HG02571 (cell line): ENCODE data around the gene TPM2.

Source experiments
- ATAC-seq: cut with Tn5 transposase; IDR thresholded peaks from one replicate; pipeline ENCODE4 v1.9.1; 2021; ENCODE audit warnings: mild to moderate bottlenecking, moderate library complexity; ENCODE audit not compliant: unreplicated experiment

TPM2 gene

DNA sequence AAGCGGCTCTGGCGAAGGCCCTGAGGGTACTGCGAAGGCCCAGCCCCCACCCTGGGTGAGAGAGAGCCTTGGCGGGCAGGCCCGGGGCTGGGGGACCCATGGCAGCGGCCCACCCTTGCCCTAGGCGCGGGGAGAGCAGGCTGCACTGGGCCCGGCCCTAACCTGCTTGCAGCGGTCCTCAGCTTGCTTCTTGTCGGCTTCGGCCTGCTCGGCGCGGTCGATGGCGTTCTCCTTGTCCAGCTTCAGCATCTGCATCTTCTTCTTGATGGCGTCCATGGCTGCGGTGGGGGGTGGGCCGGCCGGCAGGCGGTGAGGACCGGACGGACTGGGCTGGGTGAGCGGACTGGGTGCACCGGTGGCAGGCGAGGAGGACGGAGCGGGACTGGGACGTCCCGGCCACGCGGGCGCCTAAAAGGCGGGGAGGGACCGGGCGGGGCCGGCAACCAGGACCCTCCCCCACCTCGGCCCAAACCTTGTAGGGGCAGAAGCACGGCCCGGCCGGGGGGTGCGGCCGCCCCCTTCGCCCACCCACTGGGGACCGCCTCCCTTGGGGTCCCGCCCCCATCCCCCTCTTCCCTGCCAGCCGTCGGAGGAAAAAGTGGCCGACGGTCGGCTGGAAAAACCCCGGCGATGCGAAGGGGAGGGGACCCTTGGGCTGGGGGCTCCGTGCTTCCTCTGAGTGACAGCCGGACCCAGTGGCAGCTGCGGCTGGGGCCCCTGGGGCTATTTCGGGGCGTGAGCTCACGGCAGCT lies at the start of gene TPM2:
Gene TPM2, minus strand, starts transcription at position 384 of the 752 bp plus-strand sequence. Its CDS starts 108 bp downstream, at position 276.
- no peak for ATAC-seq

DNA sequence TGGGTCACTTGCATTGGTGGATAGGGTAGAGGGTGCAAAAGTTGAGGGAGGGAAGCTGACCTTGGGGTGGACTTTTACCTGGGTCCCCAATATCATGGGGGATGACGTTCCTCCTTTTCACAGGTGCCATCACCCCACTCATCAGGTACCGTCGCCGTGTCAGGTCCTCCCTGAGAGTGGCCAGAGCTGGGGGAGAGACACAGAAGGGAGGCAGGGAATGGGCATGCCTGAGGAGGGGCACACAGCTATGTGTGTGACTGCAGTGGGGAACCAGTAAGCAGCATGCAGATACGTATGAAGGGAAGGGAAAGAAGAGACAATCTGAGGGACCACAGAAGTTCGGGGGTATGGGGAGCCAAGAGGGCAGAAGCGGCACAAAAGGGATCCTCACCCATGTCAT lies 49.2 kb upstream of the TPM2 start:
- ATAC-seq: no peak

DNA sequence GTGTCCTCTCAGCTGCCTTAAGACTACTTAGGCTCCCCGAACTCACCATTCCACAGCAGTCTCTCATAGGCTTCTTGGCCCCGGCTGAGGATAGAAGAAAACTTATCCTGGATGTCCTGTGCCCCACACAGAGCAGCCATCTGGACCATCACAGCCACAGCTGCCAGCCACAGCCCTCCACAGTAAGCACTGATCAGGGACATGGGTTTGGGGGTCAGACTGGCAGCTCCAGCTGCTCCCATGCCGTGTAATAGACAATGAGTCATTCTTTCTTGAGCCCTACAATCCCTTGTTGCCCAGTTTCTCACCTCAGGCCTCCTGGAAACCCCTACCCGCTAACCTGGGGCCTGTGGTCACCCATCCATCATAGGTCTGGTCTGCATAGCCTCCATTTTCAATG lies 48.5 kb upstream of the TPM2 start:
- ATAC-seq: no peak

DNA sequence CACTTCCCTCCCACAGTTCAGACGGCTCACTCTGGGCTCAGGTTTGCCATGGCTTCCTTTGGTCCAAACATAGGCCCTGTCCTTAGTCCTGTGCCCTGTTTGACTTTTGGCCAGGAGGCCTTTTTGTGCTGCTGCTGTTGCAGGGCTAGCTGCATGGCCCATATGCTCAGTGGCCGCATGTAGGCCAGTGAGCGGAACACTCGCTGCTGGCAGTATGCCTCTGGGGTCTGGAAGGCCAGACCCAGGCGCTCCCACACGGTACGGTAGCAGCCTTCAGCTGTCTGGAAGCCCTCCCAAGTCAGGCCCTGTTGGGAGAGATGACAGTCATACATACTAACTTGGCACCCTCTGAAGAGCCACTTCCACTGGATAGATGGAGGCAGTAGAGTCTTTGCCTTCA lies 47.4 kb upstream of the TPM2 start:
- no peak for ATAC-seq

DNA sequence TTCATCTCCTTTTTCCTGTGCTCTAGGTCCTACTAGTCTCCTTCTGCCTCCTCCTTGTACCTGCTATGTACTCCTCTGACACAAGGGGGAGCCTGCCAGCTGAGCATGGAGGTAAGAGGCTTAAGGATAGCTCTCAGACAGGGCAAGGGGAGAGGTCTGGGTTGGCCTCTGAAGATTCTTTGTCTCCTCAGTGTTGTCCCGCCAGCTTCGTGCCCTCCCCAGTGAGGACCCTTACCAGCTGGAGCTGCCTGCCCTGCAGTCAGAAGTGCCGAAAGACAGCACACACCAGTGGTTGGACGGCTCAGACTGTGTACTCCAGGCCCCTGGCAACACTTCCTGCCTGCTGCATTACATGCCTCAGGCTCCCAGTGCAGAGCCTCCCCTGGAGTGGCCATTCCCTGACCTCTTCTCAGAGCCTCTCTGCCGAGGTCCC lies 46.5 kb upstream of the TPM2 start:
- no peak for ATAC-seq

DNA sequence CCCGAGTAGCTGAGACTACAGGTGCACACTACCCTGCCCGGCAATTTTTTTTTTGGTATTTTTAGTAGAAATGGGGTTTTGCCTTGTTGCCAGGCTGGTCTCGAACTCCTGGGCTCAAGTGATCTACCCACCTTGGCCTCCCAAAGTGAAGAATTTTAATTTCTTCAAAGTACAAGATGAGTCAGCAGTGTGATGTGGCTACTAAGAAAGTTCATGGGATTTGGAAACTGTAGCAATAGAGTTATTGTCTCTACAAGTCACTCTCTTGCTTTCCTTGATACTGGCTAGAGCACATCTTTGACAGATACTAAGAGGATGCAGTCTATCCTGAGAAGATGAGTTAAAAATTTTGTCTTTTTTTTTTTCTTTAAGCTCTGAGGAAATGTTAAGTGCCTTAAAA lies 44.4 kb upstream of the TPM2 start:
- no peak for ATAC-seq

DNA sequence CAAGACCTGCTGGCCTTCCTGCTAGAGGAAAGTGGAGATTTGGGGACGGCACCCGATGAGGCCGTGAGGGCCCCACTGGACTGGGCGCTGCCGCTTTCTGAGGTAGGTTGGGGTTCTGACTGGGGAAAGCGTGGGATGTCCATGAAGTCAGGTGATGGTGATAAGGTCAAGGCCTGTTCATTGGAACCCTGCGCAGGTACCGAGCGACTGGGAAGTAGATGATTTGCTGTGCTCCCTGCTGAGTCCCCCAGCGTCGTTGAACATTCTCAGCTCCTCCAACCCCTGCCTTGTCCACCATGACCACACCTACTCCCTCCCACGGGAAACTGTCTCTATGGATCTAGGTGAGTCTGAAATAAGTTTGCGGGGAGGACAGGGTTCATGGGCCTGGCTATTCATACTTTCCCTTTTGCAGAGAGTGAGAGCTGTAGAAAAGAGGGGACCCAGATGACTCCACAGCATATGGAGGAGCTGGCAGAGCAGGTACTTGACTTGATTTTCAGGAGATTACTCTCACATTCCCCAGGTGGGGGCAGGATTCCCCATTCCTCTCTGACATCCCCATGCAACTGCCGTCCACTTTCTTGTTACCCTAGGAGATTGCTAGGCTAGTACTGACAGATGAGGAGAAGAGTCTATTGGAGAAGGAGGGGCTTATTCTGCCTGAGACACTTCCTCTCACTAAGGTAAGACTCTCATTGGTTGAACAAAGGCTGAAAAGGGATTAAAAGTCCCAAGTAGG lies 43.2 kb upstream of the TPM2 start:
- ATAC-seq: peak; percentile 8

DNA sequence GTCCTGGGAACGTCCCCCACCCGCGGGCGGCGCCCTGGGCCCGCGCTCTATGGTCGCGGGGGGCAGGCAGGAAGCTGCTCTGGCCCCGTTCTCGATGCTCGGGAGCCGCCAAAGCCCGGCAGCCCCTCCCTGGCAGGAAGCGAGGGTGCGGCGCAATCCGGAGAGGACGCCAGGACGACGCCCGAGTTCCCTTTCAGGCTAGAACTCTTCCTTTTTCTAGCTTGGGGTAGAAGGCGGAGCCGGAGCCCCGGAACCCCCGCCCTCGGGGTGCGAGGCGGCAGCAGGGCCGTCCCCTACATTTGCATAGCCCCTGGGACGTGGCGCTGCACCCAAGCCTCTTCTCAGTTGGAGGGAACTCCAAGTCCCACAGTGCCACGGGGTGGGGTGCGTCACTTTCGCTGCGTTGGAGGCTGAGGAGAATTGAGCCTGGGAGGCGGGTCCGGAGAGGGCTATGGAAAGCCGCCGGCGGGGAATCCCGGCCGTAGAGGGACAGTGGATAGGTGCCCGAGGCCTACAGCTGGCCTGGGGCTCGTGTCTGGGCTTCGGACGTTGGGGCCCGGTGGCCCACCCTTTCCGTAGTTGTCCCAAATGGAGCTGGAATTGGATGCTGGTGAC lies 42.6 kb upstream of the TPM2 start, which contains the start of the genes CREB3 and TLN1:
Gene CREB3, plus strand, starts transcription at position 482 of the 615 bp plus-strand sequence. Its CDS starts 107 bp downstream, at position 589.
Gene TLN1, minus strand, starts transcription at position 11 of the 615 bp plus-strand sequence. CDS start 6,501 bp downstream, outside the sequence.
- peak; percentile 76 for ATAC-seq

DNA sequence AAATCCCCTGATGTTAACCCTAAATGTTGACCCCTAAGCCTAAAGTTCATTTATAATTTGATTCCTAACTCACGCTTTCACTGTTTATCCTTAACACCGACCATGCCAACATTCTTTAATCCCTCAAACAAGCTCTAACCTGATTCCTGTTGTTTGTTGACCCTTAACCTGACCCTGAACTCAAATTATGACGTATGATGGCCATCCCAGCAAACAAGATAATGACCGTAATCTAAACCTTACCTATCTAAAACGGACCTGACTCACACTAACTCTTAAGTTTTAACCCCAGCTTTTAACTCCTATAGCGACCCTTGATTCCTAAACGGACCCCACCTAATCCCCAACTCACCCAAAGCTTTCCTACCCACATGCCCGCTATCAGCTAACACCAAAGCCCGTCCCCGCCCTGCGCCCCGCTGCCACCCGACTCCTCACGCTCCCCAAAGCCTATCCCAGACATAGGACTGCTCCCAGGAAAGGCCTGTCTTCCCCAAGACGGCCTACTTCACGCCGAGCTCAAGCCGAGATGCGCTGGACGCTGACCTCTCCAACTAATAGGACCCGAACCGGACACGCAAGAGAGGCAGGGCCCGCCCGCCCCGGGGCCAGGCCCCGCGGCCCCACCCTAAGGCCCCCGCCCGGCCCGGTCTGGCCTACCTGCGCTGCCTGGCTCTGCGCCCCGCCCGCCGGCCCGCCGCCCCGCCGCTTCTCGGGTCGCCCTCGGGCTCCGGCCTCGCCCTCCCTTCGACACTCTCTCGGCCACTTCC lies 41.9 kb upstream of the TPM2 start:
- no peak for ATAC-seq

DNA sequence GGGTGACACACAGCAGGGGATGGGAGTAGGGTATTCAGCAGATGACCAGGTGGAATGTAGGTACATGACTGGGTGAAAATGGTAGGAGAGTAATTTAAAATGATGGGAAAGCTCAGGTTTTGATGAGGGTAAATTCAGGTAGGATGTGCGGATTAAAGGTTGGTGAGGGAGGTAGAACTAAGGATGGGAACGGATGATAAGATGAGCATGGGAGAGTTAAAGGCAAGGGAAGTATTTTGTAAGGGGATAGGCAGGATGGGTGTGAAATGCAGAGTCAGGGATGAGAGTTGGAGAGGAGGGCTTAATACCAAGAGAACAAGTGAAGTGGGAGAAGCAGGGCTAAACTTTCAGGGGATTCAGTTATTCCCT lies 40.7 kb upstream of the TPM2 start:
- ATAC-seq: no peak

DNA sequence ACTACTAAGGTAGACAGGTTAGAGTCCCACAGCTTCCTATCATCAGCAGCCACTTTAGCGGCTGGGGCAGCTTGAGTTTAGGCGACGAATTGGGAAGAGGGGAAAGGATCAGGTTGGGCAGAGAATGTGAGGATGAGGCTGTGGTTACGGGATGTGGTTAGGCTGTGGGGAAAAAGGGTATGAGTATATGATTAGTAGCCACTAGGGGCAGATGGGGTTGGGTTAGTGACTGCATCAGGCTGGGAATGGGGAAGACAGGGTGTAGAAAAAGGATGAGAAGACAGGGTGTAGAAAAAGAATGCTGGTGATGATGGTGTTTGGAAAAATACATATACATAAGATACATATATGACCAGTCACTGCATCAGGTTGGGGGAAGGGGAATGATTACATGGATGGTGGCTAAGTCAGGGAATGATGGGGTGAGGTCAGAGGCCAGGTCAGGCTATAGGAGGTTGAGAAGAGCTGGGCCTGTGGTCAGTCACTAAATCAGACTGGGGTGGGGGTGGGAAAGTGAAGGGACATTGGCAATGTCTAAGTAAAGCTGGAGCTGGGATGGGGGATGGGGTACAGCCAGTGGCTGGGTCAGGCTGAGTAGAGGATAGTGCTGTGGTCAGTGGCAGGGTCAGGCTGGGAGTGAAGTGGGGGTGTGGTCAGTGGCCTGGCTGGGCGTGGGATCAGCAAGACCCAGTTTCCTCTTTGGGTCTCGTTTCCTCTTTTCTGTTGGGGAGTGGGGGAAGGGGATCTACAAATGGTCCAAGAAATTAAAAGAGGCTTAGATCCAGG lies 40.2 kb upstream of the TPM2 start:
- no peak for ATAC-seq

DNA sequence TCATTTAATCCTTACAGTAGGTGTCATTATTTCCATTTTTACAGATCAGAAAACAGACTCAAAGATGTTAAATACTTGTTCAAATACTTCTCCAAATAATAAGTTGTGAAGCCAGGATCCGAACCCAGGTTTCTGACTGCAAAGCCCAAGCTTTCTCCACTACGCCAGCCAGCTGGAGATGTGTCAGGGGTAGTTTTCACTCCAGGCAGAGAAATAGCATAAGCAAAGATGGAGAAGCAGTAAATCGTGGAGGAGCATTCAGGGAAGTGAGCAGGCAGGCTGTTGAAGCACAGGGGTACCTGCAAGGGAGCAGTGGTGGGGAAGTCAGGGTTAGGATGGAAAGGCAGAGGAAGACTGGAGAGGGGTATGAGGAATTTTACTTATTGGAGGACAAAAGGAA lies 39.4 kb upstream of the TPM2 start:
- ATAC-seq: no peak

DNA sequence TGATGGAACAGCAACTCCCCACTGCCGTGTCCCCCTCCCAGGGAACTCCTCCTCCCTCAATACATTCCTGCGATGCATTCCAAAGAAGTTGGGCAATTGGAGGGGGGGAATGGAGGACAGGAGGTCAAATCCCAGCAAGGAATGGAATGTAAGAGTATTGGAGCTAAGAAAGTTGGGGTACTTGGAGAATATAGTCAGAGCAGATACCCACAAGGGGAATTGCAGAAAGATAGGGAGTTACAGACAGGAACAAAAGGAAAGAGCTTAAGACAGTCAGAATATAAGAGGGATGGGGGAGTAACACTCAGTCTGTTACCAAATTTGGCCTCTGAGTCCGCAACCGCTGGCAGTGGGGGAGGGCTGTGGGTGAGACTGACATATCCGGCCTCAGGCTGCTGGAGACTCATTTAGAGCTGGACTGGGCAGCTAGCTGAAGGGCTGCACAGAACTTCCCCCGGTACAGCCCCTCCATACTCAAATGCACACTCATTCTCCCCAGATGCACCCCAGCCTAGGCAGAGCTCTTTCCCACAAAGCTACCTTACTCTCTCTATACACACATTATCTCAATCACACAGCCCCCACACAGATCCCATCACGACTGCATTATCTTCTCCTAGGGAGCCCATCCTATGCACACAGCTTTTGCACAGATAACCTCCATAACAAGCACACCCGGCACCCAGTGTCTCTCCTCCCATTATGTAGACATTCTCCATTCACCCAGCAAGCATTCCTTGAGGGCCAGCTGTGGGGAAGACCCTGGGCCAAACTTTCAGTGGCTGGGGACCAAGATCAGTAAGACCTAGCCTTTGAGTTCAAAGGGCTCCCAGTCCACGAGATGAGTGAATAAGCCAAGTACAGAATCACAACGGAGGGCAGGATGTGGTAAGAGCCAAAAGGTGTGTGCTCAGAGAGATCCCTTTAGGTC lies 38.6 kb upstream of the TPM2 start:
- no peak for ATAC-seq

DNA sequence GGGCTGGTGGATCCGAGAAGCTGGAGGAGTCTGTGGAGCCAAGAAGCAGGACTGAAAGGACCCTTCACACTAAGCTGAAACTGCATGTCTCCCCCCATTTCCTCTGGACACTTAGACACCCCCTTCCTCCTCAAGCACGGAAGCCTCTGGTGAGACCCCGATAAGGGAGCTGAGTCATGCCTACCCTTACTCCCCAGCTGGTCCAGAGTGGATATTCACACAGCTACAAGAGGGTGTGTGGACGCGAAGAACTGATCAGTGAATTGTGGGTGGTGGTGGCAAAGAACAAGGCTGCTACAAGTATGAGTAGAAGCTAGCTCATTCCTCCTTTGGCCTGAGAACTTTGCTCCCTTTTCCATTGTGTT lies 37.9 kb upstream of the TPM2 start:
- no peak for ATAC-seq

DNA sequence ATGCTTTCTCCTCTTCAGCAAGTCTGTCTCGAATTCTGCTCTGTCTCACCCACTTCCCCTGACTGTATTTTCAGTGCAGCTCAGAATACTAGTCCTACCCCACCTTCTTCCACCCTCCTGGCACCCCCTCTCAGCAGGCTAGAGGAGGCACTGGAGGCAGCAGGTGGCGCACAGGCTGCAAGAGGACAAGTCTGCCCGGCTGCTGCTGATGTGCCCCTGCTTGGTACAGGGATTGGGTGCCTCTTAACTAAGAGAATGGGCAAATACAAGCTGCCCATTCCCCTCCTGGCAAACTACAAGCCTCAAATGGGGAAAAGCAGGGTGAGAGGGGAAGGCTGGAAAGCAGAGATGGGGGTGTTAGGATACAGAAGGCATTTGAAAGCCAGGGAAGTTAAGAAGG lies 37.2 kb upstream of the TPM2 start:
- ATAC-seq: no peak

DNA sequence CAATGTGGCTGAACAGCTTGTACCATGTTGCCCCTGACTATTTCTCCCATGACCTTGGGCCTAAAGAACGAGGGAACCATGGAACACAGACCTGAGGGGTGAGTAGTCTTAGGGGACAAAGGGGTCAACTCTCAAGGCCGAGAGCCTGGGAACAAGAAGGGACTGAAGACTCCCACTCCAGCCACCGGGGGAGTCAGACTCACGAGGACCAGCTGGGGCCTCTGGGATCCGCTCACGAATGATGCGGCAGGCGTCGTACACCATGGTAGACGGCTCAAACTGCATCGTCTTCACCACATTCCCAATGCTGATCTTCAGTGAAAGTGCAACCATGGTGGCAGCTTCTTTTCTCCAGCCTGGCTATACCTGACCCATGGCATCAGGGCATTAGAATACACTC lies 35.6 kb upstream of the TPM2 start:
- no peak for ATAC-seq

DNA sequence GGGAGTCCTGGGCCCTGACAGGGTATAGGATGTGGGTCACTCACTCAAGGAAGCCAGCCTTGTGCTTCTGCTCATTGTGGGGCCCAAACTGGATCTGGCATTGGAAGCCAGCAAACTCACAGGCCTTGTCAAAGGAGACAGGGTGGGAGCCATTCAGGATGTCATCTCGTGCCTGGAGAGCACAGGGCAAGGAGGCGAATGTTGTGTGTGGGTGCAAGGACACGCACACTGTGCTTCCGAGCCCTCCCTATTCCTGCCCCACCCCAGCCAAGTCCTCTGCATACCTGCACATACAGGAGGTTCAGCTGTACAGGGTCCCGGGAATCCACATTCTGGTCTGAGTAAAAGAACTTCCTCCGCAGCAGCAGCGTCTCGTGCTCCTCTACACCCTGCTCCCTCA lies 34.2 kb upstream of the TPM2 start:
- no peak for ATAC-seq

DNA sequence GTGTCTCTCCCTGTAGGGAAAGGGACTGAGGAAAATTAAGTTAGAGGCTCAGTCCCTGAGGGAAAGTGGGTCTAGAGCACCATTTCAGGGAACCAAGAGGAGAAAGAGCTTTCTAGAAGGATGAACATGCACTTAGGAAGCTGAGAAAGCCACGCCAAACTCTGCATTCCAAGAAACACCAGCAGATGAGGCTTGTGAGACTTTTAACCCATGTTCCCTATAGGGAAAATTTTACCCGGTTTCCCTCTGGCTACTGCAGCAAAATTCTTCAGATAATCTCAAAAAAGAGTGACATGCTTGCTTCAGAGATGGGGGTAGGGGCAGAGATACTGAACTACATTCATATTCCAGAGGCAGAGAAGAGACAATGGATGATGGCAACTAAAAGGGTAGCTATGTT lies 33.7 kb upstream of the TPM2 start:
- no peak for ATAC-seq

DNA sequence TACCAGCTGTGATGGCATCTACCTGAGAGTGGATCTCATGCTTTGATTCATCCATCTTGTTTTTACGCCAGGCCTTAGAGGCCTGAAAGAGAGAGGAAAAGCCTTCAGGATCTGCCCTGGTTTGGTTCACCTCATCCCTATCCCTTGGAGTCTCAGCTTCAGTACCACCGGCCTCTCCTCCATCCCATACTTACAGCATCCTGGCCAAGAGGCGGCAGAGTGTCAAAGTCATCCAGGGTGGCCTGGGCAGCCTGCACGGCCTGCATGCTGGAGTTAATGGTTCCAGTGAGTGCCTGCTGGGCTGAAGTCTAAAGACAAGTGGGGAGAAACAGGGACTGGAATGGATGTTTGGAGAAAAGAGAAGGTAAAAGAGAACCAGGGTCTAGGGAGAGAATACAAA lies 29.8 kb upstream of the TPM2 start:
- no peak for ATAC-seq
